ENCODE results near the gene COL6A5.
A peak's percentile ranks its signal among the peaks of the same experiment; 100 is the strongest.

The COL6A5 gene

DNA sequence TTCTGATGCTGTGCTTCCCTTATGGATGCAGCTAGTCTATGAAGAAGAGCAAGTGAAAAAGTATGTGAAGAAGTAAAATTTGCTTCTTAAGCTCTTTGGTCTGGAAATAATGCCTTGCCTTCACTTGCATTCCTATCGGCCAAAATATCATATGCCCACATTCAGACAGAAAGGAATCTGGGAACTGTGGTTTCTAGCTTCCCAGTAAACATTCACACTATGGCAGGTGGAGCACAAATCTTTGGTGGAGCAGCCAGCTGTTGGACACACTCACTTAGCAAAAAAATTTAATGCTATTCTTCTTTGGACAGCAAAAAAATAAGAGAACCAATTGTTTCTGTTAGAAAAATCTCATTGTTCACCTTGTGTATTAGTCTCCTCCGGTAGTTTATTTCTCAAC is 159.2 kb downstream of the COL6A5 start:
- Histone ChIP-seq H3K4me1 (peaks cover 62% of the 10 kb centered on the region), H2AFZ (peak overlapping the region; percentile 57), H3K27ac (peak overlapping the region; percentile 35), H3K79me2 (no peaks in the 10 kb centered on the region), H3K27me3 (ENCODE audit: control insufficient read depth, insufficient read depth, low read length) (no peaks in the 10 kb centered on the region), H3K9ac (no peak overlapping the region), H3K4me2 (ENCODE audit: low read length) (no peak overlapping the region), H3K9me3 (ENCODE audit: control insufficient read depth, low read length) (no peaks in the 10 kb centered on the region), H3K36me3 (ENCODE audit: control insufficient read depth, insufficient read depth, low read length) (no peaks in the 10 kb centered on the region), H3K4me3 (ENCODE audit: low read depth, low read length) (no peak overlapping the region)
- TF ChIP-seq, protein P1, sequence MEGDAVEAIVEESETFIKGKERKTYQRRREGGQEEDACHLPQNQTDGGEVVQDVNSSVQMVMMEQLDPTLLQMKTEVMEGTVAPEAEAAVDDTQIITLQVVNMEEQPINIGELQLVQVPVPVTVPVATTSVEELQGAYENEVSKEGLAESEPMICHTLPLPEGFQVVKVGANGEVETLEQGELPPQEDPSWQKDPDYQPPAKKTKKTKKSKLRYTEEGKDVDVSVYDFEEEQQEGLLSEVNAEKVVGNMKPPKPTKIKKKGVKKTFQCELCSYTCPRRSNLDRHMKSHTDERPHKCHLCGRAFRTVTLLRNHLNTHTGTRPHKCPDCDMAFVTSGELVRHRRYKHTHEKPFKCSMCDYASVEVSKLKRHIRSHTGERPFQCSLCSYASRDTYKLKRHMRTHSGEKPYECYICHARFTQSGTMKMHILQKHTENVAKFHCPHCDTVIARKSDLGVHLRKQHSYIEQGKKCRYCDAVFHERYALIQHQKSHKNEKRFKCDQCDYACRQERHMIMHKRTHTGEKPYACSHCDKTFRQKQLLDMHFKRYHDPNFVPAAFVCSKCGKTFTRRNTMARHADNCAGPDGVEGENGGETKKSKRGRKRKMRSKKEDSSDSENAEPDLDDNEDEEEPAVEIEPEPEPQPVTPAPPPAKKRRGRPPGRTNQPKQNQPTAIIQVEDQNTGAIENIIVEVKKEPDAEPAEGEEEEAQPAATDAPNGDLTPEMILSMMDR (IDR thresholded peaks at IDR 0.05) = no peak

DNA sequence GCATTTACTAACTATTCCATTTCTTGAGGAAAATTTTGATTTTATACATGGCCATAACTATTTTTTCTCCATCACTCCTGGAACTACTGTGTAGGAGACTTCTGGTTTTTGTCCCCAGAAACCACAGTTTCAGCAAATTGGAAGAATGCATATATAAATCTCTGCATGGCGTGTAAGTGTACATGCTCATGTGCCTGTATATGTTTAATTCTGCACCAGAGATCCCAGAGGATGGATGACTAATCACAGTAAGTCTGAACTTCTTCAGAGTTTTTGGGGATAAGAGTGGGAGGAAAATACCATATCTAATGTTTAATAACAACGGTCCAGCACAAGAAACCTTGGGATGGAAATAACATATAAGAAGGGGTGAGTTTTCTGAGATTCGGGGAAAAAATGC is 160.6 kb downstream of the COL6A5 start:
- TF ChIP-seq, protein P1 (IDR thresholded peaks at IDR 0.05) = no peak
- Histone ChIP-seq H3K27ac (no peak overlapping the region), H3K36me3 (ENCODE audit: control insufficient read depth, insufficient read depth, low read length) (no peaks in the 10 kb centered on the region), H2AFZ (peak overlapping the region; percentile 57), H3K27me3 (ENCODE audit: control insufficient read depth, insufficient read depth, low read length) (no peaks in the 10 kb centered on the region), H3K9me3 (ENCODE audit: control insufficient read depth, low read length) (no peaks in the 10 kb centered on the region), H3K4me1 (peaks cover 74% of the 10 kb centered on the region), H3K9ac (no peak overlapping the region), H3K4me2 (ENCODE audit: low read length) (no peak overlapping the region), H3K79me2 (no peaks in the 10 kb centered on the region), H3K4me3 (ENCODE audit: low read depth, low read length) (no peak overlapping the region)

DNA sequence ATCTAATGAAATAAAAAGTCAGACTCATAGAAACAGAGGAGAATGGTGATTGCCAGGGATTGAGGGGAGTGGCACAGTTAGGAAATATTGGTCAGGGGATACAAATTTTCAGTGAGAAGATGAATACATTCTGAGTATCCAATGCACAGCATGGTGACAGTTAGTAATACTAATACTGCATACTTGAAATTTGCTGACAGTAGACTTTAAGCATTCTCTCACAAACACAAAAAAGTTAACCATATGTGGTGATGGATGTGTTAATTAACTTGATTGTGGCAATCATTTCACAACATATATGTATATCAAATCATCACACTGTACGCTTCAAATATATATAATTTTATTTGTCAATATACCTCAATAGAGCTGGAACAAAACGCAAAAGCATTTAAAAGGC is 162.3 kb downstream of the COL6A5 start:
- Histone ChIP-seq H3K4me2 (ENCODE audit: low read length) (no peak overlapping the region), H3K27me3 (ENCODE audit: control insufficient read depth, insufficient read depth, low read length) (no peaks in the 10 kb centered on the region), H3K9me3 (ENCODE audit: control insufficient read depth, low read length) (no peaks in the 10 kb centered on the region), H3K36me3 (ENCODE audit: control insufficient read depth, insufficient read depth, low read length) (no peaks in the 10 kb centered on the region), H3K79me2 (no peaks in the 10 kb centered on the region), H3K4me1 (peaks cover 83% of the 10 kb centered on the region), H2AFZ (no peak overlapping the region), H3K27ac (peak overlapping the region; percentile 81), H3K4me3 (ENCODE audit: low read depth, low read length) (no peak overlapping the region), H3K9ac (no peak overlapping the region)
- TF ChIP-seq, protein P1 (IDR thresholded peaks at IDR 0.05) = no peak

DNA sequence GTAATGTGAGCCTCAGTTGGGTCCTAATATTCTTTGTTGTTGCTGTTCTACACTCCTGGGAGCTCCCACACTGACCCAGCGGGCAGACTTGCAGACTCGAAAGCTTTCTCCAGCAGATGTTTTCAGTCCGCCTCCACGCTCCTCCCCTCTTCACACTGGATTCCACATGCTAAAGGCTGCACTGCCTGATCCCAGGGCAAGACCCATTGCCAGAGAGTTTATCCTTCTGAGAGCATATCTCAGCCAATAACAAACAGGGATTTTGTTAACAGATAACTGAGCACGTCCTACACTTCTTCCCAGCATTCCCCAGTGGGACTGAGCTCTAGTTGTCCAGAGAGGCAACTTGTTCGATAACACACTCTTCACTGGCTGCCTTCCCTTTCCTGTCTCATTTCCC is 163.5 kb downstream of the COL6A5 start:
- H3K4me1 ChIP-seq = peaks cover 78% of the 10 kb centered on the region
- H3K79me2 ChIP-seq = no peaks in the 10 kb centered on the region
- no peak overlapping the region for H3K4me2 ChIP-seq (ENCODE audit: low read length)
- no peak overlapping the region for H3K4me3 ChIP-seq (ENCODE audit: low read depth, low read length)
- no peaks in the 10 kb centered on the region for H3K27me3 ChIP-seq (ENCODE audit: control insufficient read depth, insufficient read depth, low read length)
- H3K9ac ChIP-seq = no peak overlapping the region
- no peaks in the 10 kb centered on the region for H3K36me3 ChIP-seq (ENCODE audit: control insufficient read depth, insufficient read depth, low read length)
- H3K27ac ChIP-seq = peak overlapping the region; percentile 81
- peak overlapping the region; percentile 72 for H2AFZ ChIP-seq
- TF ChIP-seq, protein P1 (IDR thresholded peaks at IDR 0.05) = no peak
- no peaks in the 10 kb centered on the region for H3K9me3 ChIP-seq (ENCODE audit: control insufficient read depth, low read length)

DNA sequence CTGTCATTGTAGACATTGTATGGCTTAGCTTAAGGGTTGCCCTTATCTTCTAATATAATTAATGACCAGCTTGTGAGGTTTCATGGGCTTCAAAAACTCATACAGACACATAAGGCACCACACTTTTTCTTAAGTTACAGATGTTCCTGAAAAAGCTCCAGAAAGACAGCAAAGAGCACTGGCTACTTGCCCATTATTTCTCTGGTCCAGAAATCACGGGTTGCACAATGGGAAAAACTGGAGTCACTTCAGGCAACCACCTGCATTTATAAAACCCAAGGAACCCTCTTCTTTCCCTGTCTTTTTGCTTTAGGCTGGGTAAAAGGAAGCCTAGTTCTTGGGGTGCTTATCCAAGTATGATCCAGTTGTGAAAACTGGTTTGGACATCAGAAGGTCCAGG is 169.2 kb downstream of the COL6A5 start:
- TF ChIP-seq, protein P1 (IDR thresholded peaks at IDR 0.05) = no peak
- Histone ChIP-seq H3K27ac (peak overlapping the region; percentile 94), H3K27me3 (ENCODE audit: control insufficient read depth, insufficient read depth, low read length) (no peaks in the 10 kb centered on the region)

More for the DNA sequence above, 169.2 kb downstream of the COL6A5 start:
- Histone ChIP-seq H3K4me1 (peaks cover 45% of the 10 kb centered on the region), H3K4me3 (ENCODE audit: low read depth, low read length) (no peak overlapping the region), H3K9ac (no peak overlapping the region), H3K36me3 (ENCODE audit: control insufficient read depth, insufficient read depth, low read length) (no peaks in the 10 kb centered on the region), H3K79me2 (peaks cover 8% of the 10 kb centered on the region), H3K9me3 (ENCODE audit: control insufficient read depth, low read length) (no peaks in the 10 kb centered on the region), H3K4me2 (ENCODE audit: low read length) (peak overlapping the region; percentile 41), H2AFZ (no peak overlapping the region)

Measured in parathyroid adenoma (tissue), 2 donors.